Upper lobe of left lung (tissue), 4 donors: ENCODE data around the gene SH3TC2.

Experiments
- EP300 ChIP-seq, 4 donors: sonication (generic); formaldehyde crosslinking; IDR thresholded peaks; one replicate each; pipeline ENCODE4 v1.5.1; 2017; ENCODE audit warnings: antibody characterized with exemption in 4 of 4, control low read depth in 2 of 4
- POLR2A ChIP-seq, 4 donors: fragments of 450-650 bp; IDR thresholded peaks; one replicate each; pipeline ENCODE4 v1.5.1; 2016 to 2017; ENCODE audit warnings: antibody characterized with exemption in 4 of 4, mild to moderate bottlenecking in 2 of 4
- POLR2AphosphoS5 ChIP-seq, 2 donors: sonication (generic); formaldehyde crosslinking; IDR thresholded peaks; one replicate each; pipeline ENCODE4 v1.5.1; 2017; ENCODE audit warnings: antibody characterized with exemption in 2 of 2
- TF ChIP-seq, protein P1 (sequence below), 6 experiments: fragments of 450-650 bp in 4 of 6; fragments of 200-600 bp in 2 of 6; sonication (generic) in 2 of 6; IDR thresholded peaks; one replicate each; pipeline ENCODE4 v1.5.1; 2016 to 2019; ENCODE audit warnings: antibody characterized with exemption in 6 of 6

DNA sequence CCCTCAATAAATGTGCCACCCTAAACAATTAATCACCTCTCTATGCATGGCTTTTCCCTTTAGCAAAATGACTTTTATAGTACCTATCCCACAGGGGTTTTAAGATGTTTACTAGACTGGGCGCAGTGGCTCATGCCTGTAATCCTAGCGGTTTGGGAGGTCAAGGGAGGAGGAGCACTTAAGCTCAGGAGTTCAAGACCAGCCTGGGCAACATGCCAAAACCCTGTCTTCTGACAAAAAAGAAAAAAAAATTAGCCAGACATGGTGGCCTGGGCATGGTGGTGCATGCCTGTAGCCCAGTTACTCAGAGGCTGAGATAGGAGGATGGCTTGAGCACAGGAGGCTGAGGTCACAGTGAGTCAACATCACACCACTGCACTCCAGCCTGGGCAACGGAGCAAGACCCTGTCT is 13.5 kb downstream of the SH3TC2 start:
- TF ChIP-seq, protein P1, sequence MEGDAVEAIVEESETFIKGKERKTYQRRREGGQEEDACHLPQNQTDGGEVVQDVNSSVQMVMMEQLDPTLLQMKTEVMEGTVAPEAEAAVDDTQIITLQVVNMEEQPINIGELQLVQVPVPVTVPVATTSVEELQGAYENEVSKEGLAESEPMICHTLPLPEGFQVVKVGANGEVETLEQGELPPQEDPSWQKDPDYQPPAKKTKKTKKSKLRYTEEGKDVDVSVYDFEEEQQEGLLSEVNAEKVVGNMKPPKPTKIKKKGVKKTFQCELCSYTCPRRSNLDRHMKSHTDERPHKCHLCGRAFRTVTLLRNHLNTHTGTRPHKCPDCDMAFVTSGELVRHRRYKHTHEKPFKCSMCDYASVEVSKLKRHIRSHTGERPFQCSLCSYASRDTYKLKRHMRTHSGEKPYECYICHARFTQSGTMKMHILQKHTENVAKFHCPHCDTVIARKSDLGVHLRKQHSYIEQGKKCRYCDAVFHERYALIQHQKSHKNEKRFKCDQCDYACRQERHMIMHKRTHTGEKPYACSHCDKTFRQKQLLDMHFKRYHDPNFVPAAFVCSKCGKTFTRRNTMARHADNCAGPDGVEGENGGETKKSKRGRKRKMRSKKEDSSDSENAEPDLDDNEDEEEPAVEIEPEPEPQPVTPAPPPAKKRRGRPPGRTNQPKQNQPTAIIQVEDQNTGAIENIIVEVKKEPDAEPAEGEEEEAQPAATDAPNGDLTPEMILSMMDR (IDR thresholded peaks at IDR 0.05): no peak
- TF ChIP-seq POLR2AphosphoS5 (IDR thresholded peaks at IDR 0.05) (no peak), POLR2A (IDR thresholded peaks at IDR 0.05) (no peak), EP300 (IDR thresholded peaks at IDR 0.05) (no peak)
